GM21360 (cell line): ENCODE results near the gene GPR162.

Experiments used
- ATAC-seq: cut with Tn5 transposase; IDR thresholded peaks from one replicate; pipeline ENCODE4 v1.9.1; 2021; ENCODE audit warnings: mild to moderate bottlenecking, moderate library complexity; ENCODE audit not compliant: unreplicated experiment

The GPR162 gene

DNA sequence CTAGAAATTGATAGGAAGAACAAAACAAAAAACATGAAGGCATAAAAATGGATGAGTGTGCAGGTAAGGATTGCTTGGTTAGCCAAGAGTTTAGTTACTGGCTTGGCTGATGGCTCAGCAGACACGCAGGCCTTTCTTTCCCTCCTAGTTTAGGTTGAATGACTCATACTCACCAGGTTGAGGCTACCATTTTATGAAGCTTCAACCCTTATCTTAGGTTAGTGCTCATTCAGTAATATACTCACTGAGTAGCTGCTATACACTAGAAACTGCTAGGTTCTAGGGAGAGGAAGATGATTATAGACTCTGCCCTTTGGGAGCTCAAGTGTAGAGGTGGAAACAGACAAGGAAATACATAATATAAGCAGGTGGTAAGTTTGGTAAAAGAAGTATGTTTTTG is 12.6 kb downstream of the GPR162 start:
- ATAC-seq, result no peak

DNA sequence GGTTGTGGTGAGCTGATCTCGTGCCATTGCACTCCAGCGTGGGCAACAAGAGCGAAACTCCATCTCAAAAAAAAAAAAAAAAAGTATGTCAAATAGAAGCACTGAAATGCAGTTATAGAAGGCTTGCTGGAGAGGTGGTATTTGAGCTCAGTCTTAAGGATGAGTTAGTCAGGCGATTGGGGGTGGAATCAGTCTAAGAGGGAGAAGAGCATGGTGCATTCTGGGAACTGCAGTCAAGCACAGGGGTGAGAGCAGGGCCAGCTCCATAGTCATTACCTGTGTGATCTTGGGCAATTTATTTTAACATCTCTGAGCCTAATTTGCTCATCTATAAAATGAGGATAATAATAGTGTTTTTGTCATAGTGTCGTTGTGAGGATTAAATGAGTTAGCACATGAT is 13.3 kb downstream of the GPR162 start:
- no peak for ATAC-seq

DNA sequence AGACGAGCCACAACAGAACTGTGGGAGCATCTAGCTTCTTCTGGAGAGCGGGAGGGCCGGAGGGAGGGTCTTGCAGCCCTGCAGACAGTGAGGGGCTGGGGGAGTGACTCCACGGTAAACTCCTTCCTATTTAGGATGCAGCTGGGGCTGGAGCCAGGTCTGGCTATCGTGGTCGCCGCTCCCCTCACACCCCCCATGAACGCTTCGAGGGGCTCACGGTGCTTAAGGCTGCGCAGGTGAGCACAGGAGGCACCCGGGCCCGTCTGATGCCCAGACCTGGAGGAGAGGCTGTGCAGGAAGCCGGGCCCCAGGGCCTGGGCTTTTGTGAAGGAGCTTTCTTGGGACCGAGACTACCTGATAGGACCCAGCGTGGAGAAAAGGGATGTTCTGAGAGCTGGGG is 15.2 kb downstream of the GPR162 start:
- ATAC-seq, result no peak

DNA sequence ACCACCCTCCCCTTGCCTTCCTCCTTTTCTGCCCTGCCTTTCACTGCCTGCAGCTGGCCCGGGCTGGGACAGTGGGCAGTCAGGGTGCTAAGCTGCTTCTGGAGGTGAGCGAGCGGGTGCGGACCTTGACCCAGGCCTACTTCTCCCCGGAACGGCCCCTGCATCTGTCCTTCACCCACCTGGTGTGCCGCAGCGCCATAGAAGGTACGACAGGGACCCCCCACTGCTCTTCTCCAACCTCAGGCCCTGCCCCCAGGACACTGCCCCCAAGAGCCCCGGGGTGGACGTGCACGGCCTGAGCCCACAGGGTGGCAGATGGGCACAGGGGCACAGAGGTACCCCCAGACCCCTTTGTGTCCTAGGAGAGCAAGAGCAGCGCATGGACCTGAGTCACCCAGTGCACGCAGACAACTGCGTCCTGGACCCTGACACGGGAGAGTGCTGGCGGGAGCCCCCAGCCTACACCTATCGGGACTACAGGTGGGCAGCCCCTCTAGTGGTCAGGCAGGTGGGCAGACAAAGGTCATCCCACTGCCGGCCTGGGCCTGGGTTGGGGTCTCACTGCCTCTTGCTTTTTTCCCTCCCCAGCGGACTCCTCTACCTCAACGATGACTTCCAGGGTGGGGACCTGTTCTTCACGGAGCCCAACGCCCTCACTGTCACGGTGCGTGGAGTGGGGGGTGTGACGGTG is 15.9 kb downstream of the GPR162 start:
- ATAC-seq, result no peak

DNA sequence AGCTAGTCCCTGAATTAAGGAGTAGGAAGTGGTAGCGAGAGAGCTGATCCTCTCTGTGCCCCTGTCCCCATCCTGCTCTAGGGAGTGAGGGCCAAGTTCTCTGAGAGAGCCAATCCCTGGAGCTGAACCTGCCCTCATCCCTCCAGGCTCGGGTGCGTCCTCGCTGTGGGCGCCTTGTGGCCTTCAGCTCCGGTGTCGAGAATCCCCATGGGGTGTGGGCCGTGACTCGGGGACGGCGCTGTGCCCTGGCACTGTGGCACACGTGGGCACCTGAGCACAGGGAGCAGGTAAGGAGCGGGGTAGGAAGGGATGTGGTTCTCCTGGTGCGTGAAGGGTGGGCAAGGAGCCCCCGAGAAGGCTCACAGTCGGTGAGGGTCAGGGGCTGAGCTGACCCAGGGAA is 17.2 kb downstream of the GPR162 start:
- no peak for ATAC-seq

DNA sequence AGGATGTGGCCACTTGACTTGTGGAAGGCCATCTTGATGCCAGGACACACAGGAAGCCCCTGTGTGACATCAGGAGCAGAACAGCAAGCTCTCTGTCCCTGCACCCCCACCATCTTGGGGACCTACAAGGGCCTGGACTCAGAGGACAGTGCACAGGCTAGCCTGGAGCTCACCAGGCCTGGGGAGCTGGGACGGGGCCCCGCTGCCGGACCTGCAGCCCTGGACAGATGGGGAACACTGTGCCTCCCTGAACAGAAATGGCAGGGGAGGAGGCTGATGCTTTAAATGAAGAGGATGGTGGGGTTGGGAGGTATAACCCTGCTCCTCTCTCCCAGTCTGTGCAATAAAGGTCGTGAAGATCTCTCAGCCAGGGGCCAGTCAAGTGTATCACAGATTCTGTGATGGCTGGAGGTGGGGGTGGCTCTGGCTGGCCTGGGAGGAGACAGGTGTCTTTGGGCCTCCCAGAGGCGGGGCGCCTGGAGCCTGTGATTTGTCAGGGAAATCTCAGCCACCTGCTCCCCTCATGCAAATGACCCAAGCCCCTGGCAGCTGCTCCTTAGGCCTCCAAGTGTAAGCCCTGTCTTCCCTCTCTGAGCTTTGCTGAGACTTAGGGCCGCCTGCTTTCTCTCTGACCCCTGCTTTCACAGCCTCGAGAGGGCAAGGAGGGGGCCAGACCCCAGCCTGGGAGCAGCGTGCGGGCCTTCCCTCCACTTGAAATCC is 18.0 kb downstream of the GPR162 start:
- peak; percentile 58 for ATAC-seq

DNA sequence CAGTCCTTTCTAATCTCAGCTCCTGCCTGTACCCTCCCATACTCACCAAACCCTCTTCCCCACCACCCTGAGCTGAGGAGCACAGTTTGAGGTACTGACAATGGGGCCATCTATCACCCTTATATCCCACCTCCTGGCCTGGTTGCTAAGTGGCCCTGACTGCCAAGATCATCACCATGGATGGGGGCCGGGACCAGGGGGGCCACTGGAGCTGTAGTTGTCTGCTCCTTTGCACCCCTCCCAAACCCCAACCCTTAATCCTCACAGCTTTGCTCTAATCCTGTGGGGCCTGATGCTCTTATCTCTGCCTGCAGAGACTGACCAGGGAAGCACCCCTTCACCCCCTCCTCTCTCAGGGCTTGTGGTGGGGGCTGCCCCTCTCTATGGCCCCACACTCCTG is 18.7 kb downstream of the GPR162 start:
- no peak for ATAC-seq

DNA sequence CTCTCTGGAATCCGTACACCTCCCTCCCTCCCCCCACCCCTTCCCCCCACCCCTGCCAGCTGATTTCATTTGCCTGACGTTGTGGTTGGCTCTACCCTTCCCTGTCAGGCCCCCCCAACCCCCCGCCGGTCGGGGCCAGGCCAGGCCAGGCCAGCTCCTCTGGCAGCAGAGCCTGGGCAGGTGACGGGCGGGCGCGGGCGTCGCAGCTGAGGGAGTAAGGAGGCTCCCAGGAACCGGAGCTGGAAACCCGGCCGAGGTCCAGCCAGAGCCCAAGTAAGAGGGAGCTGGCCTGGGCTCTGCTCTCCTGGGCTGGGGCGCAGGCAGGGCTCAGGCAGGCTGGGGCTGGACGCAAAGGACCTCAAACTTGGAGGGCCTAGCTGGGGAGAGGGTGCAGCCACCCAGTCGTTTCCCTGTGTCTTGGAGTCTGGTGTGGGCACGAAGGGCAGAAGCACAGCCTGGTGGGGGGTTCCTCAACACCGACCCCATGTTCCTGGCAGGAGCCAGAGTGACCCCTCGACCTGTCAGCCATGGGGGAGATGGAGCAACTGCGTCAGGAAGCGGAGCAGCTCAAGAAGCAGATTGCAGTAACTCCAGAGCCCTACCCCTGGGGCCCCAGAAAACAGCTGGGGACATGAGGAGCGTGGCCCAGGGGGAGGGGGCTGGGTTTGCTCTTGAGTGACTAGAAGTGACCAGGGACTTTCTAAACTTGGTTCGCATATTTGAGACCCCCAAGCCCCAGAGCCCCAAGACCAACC is 19.3 kb downstream of the GPR162 start, which contains the start of gene GNB3:
Gene GNB3, plus strand, starts transcription at position 165 of the 755 bp plus-strand sequence. Its CDS starts 363 bp downstream, at position 528.
- ATAC-seq, result no peak

DNA sequence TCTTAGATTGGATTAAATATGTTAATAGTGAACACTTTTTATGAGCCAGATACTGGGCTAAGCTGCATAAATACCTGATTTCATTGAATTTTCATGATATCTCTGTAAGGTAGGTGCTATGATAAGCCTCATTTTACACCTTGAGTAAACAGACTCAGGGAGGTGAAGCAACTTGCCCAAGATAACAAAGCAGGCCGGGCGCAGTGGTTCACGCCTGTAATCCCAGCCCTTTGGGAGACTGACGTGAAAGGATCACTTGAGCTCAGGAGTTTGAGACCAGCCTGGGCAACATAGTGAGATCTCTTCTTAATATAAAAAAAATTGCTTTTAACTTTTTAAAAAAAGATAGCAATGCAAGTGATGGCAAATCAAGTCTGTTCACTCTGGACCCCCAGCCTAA is 20.5 kb downstream of the GPR162 start:
- ATAC-seq, result no peak

DNA sequence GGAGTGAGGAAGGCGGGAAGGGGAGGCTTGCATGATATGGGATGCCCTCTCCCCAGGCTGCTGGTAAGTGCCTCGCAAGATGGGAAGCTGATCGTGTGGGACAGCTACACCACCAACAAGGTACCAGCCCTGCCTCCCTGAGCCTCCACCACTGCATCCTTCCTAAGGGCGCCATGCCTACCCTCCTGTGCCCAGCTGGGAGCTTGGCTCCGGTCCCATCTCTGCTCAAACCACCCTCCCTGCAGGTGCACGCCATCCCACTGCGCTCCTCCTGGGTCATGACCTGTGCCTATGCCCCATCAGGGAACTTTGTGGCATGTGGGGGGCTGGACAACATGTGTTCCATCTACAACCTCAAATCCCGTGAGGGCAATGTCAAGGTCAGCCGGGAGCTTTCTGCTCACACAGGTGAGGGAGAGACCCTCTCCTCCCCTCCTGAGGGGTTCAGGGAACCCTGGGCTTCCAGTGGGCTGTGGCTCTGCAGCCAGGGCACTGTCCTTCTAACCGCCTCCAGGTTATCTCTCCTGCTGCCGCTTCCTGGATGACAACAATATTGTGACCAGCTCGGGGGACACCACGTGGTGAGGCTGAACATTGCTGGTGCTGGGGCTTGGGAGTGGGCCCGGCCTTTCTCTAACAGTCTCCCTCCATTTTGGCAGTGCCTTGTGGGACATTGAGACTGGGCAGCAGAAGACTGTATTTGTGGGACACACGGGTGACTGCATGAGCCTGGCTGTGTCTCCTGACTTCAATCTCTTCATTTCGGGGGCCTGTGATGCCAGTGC is 21.7 kb downstream of the GPR162 start:
- ATAC-seq, result no peak

DNA sequence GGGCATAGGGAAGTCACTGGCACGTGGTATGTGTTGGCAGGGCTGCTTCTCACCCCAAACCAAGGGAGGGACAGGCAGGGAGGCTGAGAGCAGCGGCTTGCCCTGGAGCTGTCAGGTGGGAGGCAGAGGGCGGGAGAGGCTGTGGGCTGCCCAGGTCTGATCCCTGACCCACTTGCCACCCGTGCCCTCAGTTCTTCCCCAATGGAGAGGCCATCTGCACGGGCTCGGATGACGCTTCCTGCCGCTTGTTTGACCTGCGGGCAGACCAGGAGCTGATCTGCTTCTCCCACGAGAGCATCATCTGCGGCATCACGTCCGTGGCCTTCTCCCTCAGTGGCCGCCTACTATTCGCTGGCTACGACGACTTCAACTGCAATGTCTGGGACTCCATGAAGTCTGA is 23.8 kb downstream of the GPR162 start:
- no peak for ATAC-seq

DNA sequence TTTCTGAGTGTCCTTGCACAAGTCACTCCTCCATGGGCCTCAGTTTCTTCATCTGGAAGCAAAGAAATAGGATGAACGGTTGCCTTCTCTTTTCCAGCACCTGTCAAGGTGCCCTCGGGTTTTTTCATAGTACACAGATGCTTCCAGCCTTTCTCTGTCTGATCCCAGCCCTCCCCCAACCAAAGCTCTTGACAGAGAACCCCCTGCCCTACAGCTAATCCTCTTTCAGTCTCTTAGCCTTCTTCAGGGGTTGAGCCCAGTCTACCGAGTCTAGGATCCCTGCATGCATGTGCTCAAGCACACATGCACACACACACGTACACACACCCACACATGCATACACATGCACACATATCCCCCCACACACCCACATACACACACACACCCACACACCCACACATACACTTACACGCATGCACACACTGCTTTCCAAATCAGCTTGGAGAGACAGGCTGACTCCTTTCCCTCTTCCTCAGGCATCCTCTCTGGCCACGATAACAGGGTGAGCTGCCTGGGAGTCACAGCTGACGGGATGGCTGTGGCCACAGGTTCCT is 24.8 kb downstream of the GPR162 start:
- no peak for ATAC-seq

DNA sequence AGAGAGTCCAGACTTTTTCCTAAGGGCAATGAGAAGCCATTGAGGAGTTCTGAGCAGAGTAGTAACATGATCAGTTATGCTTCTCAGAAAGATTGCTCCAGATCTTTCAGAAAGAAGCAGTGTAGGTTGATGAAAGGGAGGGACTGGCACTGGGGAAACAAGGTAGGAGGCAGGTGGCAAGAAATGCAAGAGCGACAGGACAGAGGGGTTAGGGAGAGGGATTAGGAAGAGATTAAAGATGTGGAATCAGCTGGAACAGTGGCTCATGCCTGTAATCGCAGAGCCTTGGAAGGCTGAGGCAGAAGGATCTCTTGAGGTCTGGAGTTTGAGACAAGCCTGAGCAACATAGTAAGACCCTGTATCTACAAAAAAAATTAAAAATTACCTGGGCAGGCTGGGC is 26.1 kb downstream of the GPR162 start:
- ATAC-seq, result no peak

DNA sequence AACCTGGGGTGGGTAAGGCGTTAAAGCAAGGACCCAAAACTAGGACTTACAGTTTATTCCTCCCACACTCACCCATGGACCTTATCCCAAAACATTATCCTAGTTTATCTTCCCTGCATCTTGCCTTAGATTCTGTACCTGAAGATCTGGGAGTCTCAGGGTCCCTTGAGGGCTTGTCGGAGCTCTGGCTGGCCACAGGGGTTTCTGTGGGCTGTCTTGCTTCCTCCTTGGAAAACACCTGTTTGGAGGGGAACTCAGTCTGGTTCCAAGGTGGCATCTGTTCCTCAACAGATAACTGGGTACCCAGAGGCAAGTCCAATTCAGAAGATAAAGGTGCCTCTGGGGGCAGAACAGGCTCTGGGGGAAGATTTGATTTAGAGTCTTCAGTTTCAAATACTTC is 27.8 kb downstream of the GPR162 start:
- no peak for ATAC-seq

DNA sequence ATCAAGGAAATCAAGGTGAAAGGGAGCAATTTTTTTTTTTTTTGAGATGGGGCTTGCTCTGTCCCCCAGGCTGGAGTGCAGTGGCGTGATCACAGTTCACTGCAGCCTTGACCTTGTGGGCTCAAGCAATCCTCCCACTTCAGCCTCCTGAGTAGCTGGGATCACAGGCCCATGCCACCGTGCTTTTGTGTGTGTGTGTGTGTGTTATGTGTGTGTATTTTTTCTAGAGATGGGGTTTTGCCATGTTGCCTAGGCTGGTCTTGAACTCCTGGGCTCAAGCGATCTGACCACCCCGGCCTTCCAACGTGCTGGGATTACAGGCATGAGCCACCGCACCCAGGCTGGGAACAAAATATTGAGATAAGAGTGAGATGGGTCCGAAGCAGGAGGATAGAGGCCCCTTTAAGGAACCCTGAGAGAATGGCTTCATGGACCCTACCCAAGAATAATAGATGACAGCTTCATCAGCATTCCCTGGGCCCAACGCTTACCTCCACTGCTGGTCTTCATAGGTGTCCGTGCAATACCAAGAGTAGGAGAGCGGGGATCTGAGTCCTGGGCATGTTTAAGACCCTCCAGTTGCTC is 28.4 kb downstream of the GPR162 start:
- no peak for ATAC-seq

DNA sequence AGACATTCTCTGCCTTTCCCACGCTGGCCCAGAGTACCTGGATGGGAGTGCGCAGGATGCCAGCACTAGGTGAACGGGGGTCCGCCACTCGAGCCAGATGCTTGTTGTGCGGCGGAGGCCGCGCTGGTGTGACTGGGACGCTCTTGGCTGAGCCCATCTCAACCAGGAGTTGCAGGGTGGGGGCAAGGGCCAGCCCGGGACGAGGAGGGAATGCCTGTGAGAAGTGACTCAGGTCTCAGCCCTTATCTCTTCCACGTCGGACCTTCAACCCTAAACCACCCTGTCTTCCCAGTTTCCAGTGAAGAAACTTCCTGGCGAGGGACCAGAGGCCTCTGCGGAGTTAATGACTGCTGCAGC is 29.2 kb downstream of the GPR162 start:
- ATAC-seq, result no peak

DNA sequence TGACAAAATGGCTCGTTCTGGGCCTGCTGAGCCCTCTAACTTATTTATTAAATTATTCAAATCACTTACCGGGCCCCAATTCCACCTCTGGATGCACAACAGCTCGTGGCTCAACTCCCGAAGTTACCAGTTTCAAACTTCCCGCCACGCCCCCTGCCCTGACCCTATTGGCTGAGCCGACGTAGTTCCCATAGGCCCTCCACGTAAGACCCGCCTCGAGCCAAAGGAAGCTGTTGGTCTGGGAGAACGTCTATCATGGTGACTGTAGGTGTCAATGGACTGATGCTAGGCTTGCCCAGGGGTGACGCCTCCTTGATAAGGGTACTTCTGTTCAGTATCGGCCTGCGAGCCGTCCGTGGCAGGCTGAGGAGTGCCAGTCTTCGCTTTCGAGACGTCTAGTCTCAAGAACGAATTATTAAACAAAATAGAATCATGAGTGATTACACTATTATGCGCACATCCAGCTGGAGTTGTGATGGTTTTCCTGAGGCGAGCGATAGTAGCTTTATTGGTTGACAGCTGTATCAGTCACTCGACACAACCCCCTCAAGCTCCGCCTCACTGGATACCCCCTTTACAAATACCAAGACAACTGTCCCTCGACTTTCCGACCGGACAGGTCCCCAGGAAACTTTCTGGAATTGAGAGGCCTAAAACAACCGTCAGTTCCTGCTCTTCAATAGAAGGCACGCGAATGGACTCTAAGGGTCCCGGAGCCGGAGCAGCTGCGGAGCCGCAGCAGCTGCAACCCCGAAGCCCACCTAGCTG is 29.7 kb downstream of the GPR162 start, which contains the start of gene CDCA3:
Gene CDCA3, minus strand, starts transcription at position 134 of the 768 bp plus-strand sequence. CDS start 334 bp downstream, outside the sequence.
- peak; percentile 43 for ATAC-seq

DNA sequence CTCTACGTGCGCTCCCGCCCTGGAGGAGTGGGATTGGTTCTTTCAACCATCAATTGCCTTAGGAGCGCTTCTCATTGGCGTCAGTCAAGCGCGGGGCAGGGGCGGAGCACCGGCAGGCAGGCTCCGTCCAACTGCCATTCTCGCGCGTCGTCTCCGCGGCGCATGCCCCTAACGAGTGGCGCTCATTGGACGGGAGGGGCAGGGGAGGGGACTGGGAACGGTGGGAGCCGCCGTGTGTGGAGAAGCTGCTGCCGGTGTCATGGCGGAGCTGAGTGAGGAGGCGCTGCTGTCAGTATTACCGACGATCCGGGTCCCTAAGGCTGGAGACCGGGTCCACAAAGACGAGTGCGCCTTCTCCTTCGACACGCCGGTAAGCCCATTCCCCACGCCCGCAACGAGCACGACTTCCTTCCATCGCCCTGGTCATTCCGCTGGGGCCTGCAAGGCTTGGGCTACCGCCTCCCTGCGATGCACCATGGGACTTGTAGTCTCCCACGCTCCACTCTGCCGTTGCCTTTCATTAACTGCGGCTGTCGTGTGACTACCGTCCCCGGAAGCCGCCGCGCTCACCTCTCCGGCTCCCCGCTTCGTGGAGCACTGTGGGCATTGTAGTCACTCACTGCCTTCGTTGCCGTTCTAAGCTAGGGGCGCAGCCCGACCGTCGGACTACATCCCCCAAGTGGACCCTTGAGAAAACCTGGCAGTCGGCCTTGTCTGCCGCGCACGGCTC is 30.5 kb downstream of the GPR162 start, which contains the start of gene USP5:
Gene USP5, plus strand, starts transcription at position 230 of the 730 bp plus-strand sequence. Its CDS starts 30 bp downstream, at position 260.
- peak; percentile 75 for ATAC-seq
